HepG2 (cell line): ENCODE measurements around the gene TAS2R43. TPM values are rescaled to one million over a fixed set of nuclear protein-coding genes. Genes with fewer than 3 reads are reported as not detected.

ENCODE experiments used
- BCL6 ChIP-seq: IDR thresholded peaks from 2 replicates; pipeline ENCODE4 v1.6.1; 2016; ENCODE audit warnings: missing genetic modification reagents, missing compliant biosample characterization
- FLYWCH1 ChIP-seq: sonication (generic); formaldehyde crosslinking; IDR thresholded peaks from 2 replicates; pipeline ENCODE4 v1.8.1; 2023; ENCODE audit warnings: mild to moderate bottlenecking, missing genetic modification reagents
- ISL2 ChIP-seq: sonication (generic); formaldehyde crosslinking; IDR thresholded peaks from 2 replicates; pipeline ENCODE4 v1.5.0; 2020; ENCODE audit warnings: missing genetic modification reagents
- JUND ChIP-seq: sonication (generic); formaldehyde crosslinking; IDR thresholded peaks from 2 replicates; pipeline ENCODE4 v1.8.0; 2022; ENCODE audit warnings: mild to moderate bottlenecking, missing genetic modification reagents
- TBX2 ChIP-seq: sonication (generic); formaldehyde crosslinking; IDR thresholded peaks from 2 replicates; pipeline ENCODE4 v1.5.0; 2020; ENCODE audit warnings: missing genetic modification reagents, mild to moderate bottlenecking, borderline replicate concordance
- TBX3 ChIP-seq: fragments of 450-650 bp; IDR thresholded peaks from 2 replicates; pipeline ENCODE4 v1.6.1; 2017; ENCODE audit warnings: antibody characterized with exemption, mild to moderate bottlenecking, inconsistent platforms, borderline replicate concordance
- TGIF2 ChIP-seq: IDR thresholded peaks from 2 replicates; pipeline ENCODE4 v1.6.1; 2016; ENCODE audit warnings: control low read depth, missing compliant biosample characterization
- YEATS4 ChIP-seq: sonication (generic); formaldehyde crosslinking; IDR thresholded peaks from 2 replicates; pipeline ENCODE4 v1.4.0; 2020; ENCODE audit warnings: missing genetic modification reagents, borderline replicate concordance
- ZNF460 ChIP-seq: sonication (generic); formaldehyde crosslinking; IDR thresholded peaks from 2 replicates; pipeline ENCODE4 v1.5.1; 2020; ENCODE audit warnings: missing genetic modification reagents, mild to moderate bottlenecking, borderline replicate concordance
- ZNF619 ChIP-seq: sonication (generic); formaldehyde crosslinking; IDR thresholded peaks from 2 replicates; pipeline ENCODE4 v1.4.0; 2020; ENCODE audit warnings: mild to moderate bottlenecking, missing genetic modification reagents
- polyA plus RNA-seq, 8 experiments: library from polyadenylated mRNA; depleted of rRNA in 3 of 8; stranded (reverse) in 7 of 8; unstranded in 1 of 8; fragments of >200 nt; fragmentation: Illumina TruSeq in 4 of 8; extraction: Trizol in 4 of 8; gene quantifications; 2 replicates each; pipeline versions ENCODE4 v1.2.1 to v1.2.3, GENCODE V29; 2011 to 2016; ENCODE audit warnings: low read depth in 4 of 8, missing spikeins in 1 of 8, mixed read lengths in 1 of 8; ENCODE audit not compliant: insufficient read depth in 1 of 8
- total RNA-seq, 5 experiments: library from RNA; depleted of rRNA; stranded (reverse); fragments of >200 nt; fragmentation: Illumina TruSeq; extraction: Trizol; gene quantifications; 2 replicates each; pipeline ENCODE4 v1.2.3, GENCODE V29; 2016; ENCODE audit warnings: low read depth in 1 of 5
- TF ChIP-seq, protein P1 (sequence below): sonication (generic); formaldehyde crosslinking; conservative IDR thresholded peaks from 2 replicates; pipeline ENCODE4 v1.4.0; 2020; ENCODE audit warnings: mild to moderate bottlenecking, missing genetic modification reagents, moderate library complexity
- TF ChIP-seq, protein P2 (sequence below): sonication (generic); formaldehyde crosslinking; IDR thresholded peaks from 2 replicates; pipeline ENCODE4 v1.8.0; 2022; ENCODE audit warnings: low read depth, missing genetic modification reagents
- TF ChIP-seq, protein P3 (sequence below): sonication (generic); formaldehyde crosslinking; IDR thresholded peaks from 2 replicates; pipeline ENCODE4 v1.4.0; 2020; ENCODE audit warnings: mild to moderate bottlenecking, missing genetic modification reagents, borderline replicate concordance
- TF ChIP-seq, protein P4 (sequence below): IDR thresholded peaks from 2 replicates; pipeline ENCODE4 v1.6.1; 2016; ENCODE audit warnings: low read depth, missing genetic modification reagents, missing compliant biosample characterization

Gene TAS2R43
- total and polyA plus RNA-seq, 2 of the 13 experiments (the other 11 are each of a cell fraction or from before 2014, with no cell fraction given): 0.15 to 1.7 TPM

DNA sequence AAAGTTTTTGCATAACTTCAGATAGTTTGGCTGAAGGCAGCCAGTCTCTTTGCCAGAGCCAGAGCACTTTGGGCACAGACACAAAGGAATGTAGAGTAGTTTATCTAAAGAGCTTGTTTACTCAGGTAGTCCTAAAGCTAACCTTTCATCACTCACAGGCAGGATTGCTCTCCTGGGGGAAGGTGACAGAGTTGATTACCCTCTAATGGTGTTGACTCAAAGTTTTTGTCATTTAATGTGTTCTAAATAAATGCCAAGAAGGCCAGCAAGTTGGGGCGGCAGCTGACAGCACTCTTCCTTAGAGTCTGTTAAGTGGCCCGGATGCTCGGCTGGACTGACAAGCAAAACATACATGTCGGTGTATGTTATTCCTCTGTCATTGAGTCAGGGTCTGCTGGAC lies 20.7 kb downstream of the TAS2R43 start (continued):
- TF ChIP-seq, protein P1, sequence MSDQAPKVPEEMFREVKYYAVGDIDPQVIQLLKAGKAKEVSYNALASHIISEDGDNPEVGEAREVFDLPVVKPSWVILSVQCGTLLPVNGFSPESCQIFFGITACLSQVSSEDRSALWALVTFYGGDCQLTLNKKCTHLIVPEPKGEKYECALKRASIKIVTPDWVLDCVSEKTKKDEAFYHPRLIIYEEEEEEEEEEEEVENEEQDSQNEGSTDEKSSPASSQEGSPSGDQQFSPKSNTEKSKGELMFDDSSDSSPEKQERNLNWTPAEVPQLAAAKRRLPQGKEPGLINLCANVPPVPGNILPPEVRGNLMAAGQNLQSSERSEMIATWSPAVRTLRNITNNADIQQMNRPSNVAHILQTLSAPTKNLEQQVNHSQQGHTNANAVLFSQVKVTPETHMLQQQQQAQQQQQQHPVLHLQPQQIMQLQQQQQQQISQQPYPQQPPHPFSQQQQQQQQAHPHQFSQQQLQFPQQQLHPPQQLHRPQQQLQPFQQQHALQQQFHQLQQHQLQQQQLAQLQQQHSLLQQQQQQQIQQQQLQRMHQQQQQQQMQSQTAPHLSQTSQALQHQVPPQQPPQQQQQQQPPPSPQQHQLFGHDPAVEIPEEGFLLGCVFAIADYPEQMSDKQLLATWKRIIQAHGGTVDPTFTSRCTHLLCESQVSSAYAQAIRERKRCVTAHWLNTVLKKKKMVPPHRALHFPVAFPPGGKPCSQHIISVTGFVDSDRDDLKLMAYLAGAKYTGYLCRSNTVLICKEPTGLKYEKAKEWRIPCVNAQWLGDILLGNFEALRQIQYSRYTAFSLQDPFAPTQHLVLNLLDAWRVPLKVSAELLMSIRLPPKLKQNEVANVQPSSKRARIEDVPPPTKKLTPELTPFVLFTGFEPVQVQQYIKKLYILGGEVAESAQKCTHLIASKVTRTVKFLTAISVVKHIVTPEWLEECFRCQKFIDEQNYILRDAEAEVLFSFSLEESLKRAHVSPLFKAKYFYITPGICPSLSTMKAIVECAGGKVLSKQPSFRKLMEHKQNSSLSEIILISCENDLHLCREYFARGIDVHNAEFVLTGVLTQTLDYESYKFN (CRISPR knock-in tag): 0 out of 2 replicates have a peak, but pooled peaks have one; percentile 25
- TF ChIP-seq BCL6 (CRISPR knock-in tag): peak; percentile 64
- no peak for TF ChIP-seq JUND
- peak; percentile 55; the same call in 1 of the 2 replicates for TF ChIP-seq TBX3
- TF ChIP-seq ZNF460 (CRISPR knock-in tag): no peak
- TF ChIP-seq, protein P2, sequence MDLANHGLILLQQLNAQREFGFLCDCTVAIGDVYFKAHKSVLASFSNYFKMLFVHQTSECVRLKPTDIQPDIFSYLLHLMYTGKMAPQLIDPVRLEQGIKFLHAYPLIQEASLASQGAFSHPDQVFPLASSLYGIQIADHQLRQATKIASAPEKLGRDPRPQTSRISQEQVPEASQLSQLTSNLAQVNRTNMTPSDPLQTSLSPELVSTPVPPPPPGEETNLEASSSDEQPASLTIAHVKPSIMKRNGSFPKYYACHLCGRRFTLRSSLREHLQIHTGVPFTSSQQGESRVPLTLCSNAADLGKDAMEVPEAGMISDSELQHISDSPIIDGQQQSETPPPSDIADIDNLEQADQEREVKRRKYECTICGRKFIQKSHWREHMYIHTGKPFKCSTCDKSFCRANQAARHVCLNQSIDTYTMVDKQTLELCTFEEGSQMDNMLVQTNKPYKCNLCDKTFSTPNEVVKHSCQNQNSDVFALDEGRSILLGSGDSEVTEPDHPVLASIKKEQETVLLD (CRISPR knock-in tag): no peak
- TF ChIP-seq TGIF2 (CRISPR knock-in tag): no peak
- no peak for TF ChIP-seq ZNF619 (CRISPR knock-in tag)
- no peak for TF ChIP-seq FLYWCH1
- no peak for TF ChIP-seq YEATS4 (CRISPR knock-in tag)
- TF ChIP-seq TBX2 (CRISPR knock-in tag): peak; percentile 69
- TF ChIP-seq, protein P3, sequence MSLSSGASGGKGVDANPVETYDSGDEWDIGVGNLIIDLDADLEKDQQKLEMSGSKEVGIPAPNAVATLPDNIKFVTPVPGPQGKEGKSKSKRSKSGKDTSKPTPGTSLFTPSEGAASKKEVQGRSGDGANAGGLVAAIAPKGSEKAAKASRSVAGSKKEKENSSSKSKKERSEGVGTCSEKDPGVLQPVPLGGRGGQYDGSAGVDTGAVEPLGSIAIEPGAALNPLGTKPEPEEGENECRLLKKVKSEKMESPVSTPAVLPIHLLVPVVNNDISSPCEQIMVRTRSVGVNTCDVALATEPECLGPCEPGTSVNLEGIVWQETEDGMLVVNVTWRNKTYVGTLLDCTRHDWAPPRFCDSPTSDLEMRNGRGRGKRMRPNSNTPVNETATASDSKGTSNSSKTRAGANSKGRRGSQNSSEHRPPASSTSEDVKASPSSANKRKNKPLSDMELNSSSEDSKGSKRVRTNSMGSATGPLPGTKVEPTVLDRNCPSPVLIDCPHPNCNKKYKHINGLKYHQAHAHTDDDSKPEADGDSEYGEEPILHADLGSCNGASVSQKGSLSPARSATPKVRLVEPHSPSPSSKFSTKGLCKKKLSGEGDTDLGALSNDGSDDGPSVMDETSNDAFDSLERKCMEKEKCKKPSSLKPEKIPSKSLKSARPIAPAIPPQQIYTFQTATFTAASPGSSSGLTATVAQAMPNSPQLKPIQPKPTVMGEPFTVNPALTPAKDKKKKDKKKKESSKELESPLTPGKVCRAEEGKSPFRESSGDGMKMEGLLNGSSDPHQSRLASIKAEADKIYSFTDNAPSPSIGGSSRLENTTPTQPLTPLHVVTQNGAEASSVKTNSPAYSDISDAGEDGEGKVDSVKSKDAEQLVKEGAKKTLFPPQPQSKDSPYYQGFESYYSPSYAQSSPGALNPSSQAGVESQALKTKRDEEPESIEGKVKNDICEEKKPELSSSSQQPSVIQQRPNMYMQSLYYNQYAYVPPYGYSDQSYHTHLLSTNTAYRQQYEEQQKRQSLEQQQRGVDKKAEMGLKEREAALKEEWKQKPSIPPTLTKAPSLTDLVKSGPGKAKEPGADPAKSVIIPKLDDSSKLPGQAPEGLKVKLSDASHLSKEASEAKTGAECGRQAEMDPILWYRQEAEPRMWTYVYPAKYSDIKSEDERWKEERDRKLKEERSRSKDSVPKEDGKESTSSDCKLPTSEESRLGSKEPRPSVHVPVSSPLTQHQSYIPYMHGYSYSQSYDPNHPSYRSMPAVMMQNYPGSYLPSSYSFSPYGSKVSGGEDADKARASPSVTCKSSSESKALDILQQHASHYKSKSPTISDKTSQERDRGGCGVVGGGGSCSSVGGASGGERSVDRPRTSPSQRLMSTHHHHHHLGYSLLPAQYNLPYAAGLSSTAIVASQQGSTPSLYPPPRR (CRISPR knock-in tag): peak; percentile 73; the same call in 1 of the 2 replicates
- TF ChIP-seq ISL2: peak; percentile 67; the same call in 1 of the 2 replicates
- TF ChIP-seq, protein P4, sequence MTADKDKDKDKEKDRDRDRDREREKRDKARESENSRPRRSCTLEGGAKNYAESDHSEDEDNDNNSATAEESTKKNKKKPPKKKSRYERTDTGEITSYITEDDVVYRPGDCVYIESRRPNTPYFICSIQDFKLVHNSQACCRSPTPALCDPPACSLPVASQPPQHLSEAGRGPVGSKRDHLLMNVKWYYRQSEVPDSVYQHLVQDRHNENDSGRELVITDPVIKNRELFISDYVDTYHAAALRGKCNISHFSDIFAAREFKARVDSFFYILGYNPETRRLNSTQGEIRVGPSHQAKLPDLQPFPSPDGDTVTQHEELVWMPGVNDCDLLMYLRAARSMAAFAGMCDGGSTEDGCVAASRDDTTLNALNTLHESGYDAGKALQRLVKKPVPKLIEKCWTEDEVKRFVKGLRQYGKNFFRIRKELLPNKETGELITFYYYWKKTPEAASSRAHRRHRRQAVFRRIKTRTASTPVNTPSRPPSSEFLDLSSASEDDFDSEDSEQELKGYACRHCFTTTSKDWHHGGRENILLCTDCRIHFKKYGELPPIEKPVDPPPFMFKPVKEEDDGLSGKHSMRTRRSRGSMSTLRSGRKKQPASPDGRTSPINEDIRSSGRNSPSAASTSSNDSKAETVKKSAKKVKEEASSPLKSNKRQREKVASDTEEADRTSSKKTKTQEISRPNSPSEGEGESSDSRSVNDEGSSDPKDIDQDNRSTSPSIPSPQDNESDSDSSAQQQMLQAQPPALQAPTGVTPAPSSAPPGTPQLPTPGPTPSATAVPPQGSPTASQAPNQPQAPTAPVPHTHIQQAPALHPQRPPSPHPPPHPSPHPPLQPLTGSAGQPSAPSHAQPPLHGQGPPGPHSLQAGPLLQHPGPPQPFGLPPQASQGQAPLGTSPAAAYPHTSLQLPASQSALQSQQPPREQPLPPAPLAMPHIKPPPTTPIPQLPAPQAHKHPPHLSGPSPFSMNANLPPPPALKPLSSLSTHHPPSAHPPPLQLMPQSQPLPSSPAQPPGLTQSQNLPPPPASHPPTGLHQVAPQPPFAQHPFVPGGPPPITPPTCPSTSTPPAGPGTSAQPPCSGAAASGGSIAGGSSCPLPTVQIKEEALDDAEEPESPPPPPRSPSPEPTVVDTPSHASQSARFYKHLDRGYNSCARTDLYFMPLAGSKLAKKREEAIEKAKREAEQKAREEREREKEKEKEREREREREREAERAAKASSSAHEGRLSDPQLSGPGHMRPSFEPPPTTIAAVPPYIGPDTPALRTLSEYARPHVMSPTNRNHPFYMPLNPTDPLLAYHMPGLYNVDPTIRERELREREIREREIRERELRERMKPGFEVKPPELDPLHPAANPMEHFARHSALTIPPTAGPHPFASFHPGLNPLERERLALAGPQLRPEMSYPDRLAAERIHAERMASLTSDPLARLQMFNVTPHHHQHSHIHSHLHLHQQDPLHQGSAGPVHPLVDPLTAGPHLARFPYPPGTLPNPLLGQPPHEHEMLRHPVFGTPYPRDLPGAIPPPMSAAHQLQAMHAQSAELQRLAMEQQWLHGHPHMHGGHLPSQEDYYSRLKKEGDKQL (CRISPR knock-in tag): 0 out of 2 replicates have a peak, but pooled peaks have one; percentile 46
- TF ChIP-seq, all 625 proteins: peak for 38
